Tibial artery (tissue), 4 donors: ENCODE measurements around the gene HENMT1.

Experiments
- DNase-seq, 2 donors: peaks; one replicate each; pipeline ENCODE4 v3.0.0-alpha.2; 2019
- H3K27ac ChIP-seq, 2 donors: fragments of 200-600 bp; sonication (generic) in 1 of 2; 1 replicate in 1 of 2; 2 replicates in 1 of 2; pipeline ENCODE4 v1.5.1; 2018 to 2019; ENCODE audit warnings: mild to moderate bottlenecking in 1 of 2
- H3K27me3 ChIP-seq, 2 donors: fragments of 200-600 bp; sonication (generic) in 1 of 2; one replicate each; pipeline versions ENCODE4 v1.5.1 to v1.6.0; 2016 to 2019
- H3K36me3 ChIP-seq, 3 donors: fragments of 200-600 bp; sonication (generic) in 2 of 3; one replicate each; pipeline ENCODE4 v1.5.1; 2016 to 2019; ENCODE audit warnings: mild to moderate bottlenecking in 2 of 3
- H3K4me1 ChIP-seq, 4 donors: fragments of 200-600 bp; sonication (generic) in 2 of 4; 1 replicate in 3 of 4; 2 replicates in 1 of 4; pipeline ENCODE4 v1.5.1; 2016 to 2019
- H3K4me3 ChIP-seq, 2 donors: fragments of 200-600 bp; sonication (generic) in 1 of 2; 1 replicate in 1 of 2; 2 replicates in 1 of 2; pipeline ENCODE4 v1.5.1; 2018 to 2019; ENCODE audit warnings: mild to moderate bottlenecking in 2 of 2
- H3K9me3 ChIP-seq, 3 donors: fragments of 200-600 bp; sonication (generic) in 1 of 3; one replicate each; pipeline ENCODE4 v1.5.1; 2016 to 2019
- CTCF ChIP-seq, 2 experiments: fragments of 200-600 bp in 1 of 2; fragments of 450-650 bp in 1 of 2; IDR thresholded peaks; one replicate each; pipeline ENCODE4 v1.5.1; 2017 to 2019; ENCODE audit warnings: antibody characterized with exemption in 2 of 2, mild to moderate bottlenecking in 1 of 2, moderate library complexity in 1 of 2
- intact Hi-C: fragments of 100-400 bp; cut with DNase I; formaldehyde crosslinking; loops from one replicate; pipeline ENCODE4 v1.15.0; 2023; ENCODE audit warnings: low total_unique reads

HENMT1 gene

GRCh38 chr1:108617724-108618056 lies 43.2 kb downstream of the HENMT1 start:
- intact Hi-C loops: no loop called here
- no peak overlapping the region for H3K27ac ChIP-seq
- no peaks in the 10 kb centered on the region for H3K27me3 ChIP-seq
- no peak overlapping the region for H3K4me3 ChIP-seq
- no peaks in the 10 kb centered on the region for H3K4me1 ChIP-seq
- H3K9me3 ChIP-seq: no peaks in the 10 kb centered on the region
- H3K36me3 ChIP-seq: peaks cover 3 to 10% (median 5%) of the 10 kb centered on the region in 3 donors
- DNase-seq: no peak
- no peak for TF ChIP-seq CTCF (IDR thresholded peaks at IDR 0.05)

- H3K36me3 ChIP-seq: peaks cover 3 to 14% (median 10%) of the 10 kb centered on the region in 3 donors
- no peak for DNase-seq
- H3K4me3 ChIP-seq: no peak overlapping the region
- H3K27me3 ChIP-seq: no peaks in the 10 kb centered on the region
- no peak overlapping the region for H3K27ac ChIP-seq
- no peak for TF ChIP-seq CTCF (IDR thresholded peaks at IDR 0.05)
- intact Hi-C loops: no loop called here
- no peaks in the 10 kb centered on the region for H3K4me1 ChIP-seq
- no peaks in the 10 kb centered on the region for H3K9me3 ChIP-seq
Measured at GRCh38 chr1:108617008-108617723, 43.7 kb downstream of the HENMT1 start.

DNA sequence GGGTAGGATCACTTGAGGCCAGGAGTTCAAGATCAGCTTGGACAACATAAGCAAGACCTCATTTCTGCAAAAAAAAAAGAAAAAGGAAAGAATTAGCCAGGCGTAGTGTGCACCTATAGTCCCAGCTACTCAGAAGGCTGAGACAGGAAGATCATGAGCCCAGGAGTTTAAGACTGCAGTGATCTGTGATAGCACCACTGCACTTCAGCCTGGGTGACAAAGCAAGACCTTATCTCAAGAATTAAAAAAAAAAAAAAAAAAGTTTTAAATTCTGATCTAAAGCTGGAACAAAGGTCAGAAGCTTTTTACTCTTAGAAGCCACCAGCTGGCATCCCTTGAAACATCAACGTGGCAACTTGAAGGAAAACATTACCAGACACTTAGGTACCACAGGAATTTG lies 45.3 kb downstream of the HENMT1 start:
- no peak for DNase-seq
- H3K4me3 ChIP-seq: no peak overlapping the region
- intact Hi-C loops: no loop called here
- H3K27ac ChIP-seq: no peak overlapping the region
- no peaks in the 10 kb centered on the region for H3K9me3 ChIP-seq
- peaks cover 3 to 12% (median 9%) of the 10 kb centered on the region in 3 donors for H3K36me3 ChIP-seq
- TF ChIP-seq CTCF (IDR thresholded peaks at IDR 0.05): no peak
- no peaks in the 10 kb centered on the region for H3K4me1 ChIP-seq
- no peaks in the 10 kb centered on the region for H3K27me3 ChIP-seq

GRCh38 chr1:108612496-108612895 lies 48.4 kb downstream of the HENMT1 start:
- Histone ChIP-seq H3K36me3 (peaks cover 3 to 12% (median 9%) of the 10 kb centered on the region in 3 donors), H3K4me1 (peaks cover 0 to 8% (median 0%) of the 10 kb centered on the region in 4 donors), H3K27me3 (no peaks in the 10 kb centered on the region), H3K4me3 (no peak overlapping the region), H3K9me3 (no peaks in the 10 kb centered on the region), H3K27ac (no peak overlapping the region)
- TF ChIP-seq CTCF (IDR thresholded peaks at IDR 0.05): no peak
- intact Hi-C loops: no loop called here
- no peak for DNase-seq

DNA sequence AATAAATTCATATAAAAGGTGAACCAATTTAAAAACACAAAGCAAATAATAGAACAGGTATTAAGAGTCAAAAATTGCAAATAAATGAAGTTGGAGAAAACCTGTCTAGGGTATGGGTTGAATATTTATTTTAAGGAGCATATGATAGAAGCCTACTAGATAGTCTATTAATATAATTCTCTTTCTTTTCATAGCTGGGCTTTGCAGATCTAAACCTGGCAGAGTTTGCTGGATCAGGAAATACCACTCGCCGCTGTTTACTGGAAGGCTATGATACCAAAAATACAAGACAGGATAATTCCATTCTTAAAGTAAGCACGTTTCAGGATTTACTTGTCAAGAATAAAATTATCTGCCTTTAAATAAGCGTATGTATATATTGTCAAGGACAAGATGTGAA lies 48.9 kb downstream of the HENMT1 start:
- H3K4me3 ChIP-seq: no peak overlapping the region
- no peaks in the 10 kb centered on the region for H3K9me3 ChIP-seq
- H3K4me1 ChIP-seq: peaks cover 0 to 8% (median 0%) of the 10 kb centered on the region in 4 donors
- no peak overlapping the region for H3K27ac ChIP-seq
- TF ChIP-seq CTCF (IDR thresholded peaks at IDR 0.05): no peak
- H3K27me3 ChIP-seq: no peaks in the 10 kb centered on the region
- intact Hi-C loops: no loop called here
- no peak for DNase-seq
- H3K36me3 ChIP-seq: peaks cover 3 to 12% (median 9%) of the 10 kb centered on the region in 3 donors
